ENCODE data around the gene ZNF32.
A peak's percentile ranks its signal among the peaks of the same experiment; 100 is the strongest.

Gene ZNF32

GRCh38 chr10:43648398-43649184 lies at the start of gene ZNF32:
TSS of gene ZNF32 (minus strand) at chr10:43648881. CDS start at chr10:43646133, 2,748 bp downstream.
- DNase-seq (ENCODE audit: extremely low spot score), result peak; percentile 95
- TF ChIP-seq, protein P1, sequence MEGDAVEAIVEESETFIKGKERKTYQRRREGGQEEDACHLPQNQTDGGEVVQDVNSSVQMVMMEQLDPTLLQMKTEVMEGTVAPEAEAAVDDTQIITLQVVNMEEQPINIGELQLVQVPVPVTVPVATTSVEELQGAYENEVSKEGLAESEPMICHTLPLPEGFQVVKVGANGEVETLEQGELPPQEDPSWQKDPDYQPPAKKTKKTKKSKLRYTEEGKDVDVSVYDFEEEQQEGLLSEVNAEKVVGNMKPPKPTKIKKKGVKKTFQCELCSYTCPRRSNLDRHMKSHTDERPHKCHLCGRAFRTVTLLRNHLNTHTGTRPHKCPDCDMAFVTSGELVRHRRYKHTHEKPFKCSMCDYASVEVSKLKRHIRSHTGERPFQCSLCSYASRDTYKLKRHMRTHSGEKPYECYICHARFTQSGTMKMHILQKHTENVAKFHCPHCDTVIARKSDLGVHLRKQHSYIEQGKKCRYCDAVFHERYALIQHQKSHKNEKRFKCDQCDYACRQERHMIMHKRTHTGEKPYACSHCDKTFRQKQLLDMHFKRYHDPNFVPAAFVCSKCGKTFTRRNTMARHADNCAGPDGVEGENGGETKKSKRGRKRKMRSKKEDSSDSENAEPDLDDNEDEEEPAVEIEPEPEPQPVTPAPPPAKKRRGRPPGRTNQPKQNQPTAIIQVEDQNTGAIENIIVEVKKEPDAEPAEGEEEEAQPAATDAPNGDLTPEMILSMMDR (IDR thresholded peaks at IDR 0.05; ENCODE audit: control extremely low read depth, extremely low read depth, low read depth, missing control alignments), result no peak
- ChIA-PET POLR2A (interaction anchor here (0.6 kb wide), 1 partner anchor 195 kb away, joined by 3 read pairs; no protein-coding TSS in a partner anchor), CTCF (no interaction called here)

- ChIA-PET POLR2A (no interaction called here), CTCF (no interaction called here)
- no peak for DNase-seq (ENCODE audit: extremely low spot score)
- TF ChIP-seq, protein P1 (IDR thresholded peaks at IDR 0.05; ENCODE audit: control extremely low read depth, extremely low read depth, low read depth, missing control alignments), result no peak
Measured at GRCh38 chr10:43698156-43698555, 49.5 kb upstream of the ZNF32 start.

GRCh38 chr10:43696909-43697483 lies 48.3 kb upstream of the ZNF32 start:
- ChIA-PET POLR2A (no interaction called here), CTCF (no interaction called here)
- DNase-seq (ENCODE audit: extremely low spot score), result no peak
- TF ChIP-seq, protein P1 (IDR thresholded peaks at IDR 0.05; ENCODE audit: control extremely low read depth, extremely low read depth, low read depth, missing control alignments), result no peak

DNA sequence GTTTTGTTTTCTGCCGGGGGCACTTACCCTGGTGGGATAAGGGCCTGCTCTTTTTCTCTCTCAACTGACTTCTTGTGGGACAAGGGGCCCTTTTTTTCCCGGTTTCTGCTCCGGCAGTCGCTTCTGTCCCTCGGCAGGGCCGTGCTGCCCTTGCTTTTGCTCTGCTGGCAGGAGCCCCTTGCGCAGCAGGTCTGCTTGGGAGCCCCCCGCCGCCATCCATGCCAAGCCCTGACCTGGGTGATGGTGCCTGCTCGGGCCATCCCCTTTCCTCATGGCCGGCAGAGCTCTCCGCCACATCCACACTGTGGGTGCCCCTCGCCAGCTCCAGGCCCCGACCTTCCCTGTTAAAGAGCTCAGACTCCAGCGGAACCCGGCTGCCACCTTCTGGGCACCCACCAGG lies 47.0 kb upstream of the ZNF32 start:
- POLR2A ChIA-PET, result no interaction called here
- DNase-seq (ENCODE audit: extremely low spot score), result no peak
- TF ChIP-seq, protein P1 (IDR thresholded peaks at IDR 0.05; ENCODE audit: control extremely low read depth, extremely low read depth, low read depth, missing control alignments), result no peak
- CTCF ChIA-PET, result no interaction called here

DNA sequence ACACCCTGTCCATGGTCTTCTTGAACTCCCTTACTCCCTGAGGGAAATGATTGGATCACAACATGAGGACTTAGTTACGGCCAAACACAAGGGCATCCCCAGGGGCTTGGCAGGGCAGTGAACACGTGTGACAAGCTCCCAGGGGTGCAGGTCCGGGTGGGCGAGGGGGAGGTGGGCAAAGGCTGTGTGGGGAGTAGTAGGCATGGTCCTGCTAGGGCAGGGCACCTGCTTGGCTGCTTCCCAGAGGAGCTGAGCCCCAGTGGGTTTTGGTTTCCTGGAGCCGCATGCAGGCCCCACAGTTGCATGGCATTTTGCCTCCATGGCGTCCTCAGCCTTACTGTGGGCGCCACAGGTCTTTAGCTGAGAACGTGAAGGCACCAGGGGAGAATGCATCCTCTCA lies 46.6 kb upstream of the ZNF32 start:
- CTCF ChIA-PET, result no interaction called here
- POLR2A ChIA-PET, result no interaction called here
- TF ChIP-seq, protein P1 (IDR thresholded peaks at IDR 0.05; ENCODE audit: control extremely low read depth, extremely low read depth, low read depth, missing control alignments), result no peak
- DNase-seq (ENCODE audit: extremely low spot score), result no peak

DNA sequence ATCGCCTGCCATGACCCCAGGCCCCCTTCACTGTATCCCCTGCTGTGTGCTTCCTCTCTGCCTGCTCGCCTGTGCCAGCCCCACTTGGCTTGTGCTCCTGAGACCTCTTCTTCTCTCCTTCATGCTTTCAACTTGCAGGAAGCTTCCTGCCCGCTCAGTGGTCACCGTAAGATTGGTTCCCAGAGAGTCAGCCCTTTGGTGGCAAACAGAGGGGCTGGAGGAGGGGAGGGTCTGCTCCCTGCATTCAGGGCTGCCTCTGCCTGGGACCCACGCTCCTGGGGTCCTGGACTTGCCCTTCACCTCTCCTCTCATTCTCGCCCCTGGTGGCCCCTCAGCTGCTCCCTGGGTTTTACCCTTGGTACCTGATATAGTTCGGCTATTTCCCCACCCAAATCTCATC lies 45.8 kb upstream of the ZNF32 start:
- TF ChIP-seq, protein P1 (IDR thresholded peaks at IDR 0.05; ENCODE audit: control extremely low read depth, extremely low read depth, low read depth, missing control alignments), result no peak
- ChIA-PET POLR2A (no interaction called here), CTCF (no interaction called here)
- DNase-seq (ENCODE audit: extremely low spot score), result no peak
